Measurements from ENCODE around the gene YPEL2. TPM values are rescaled to one million over a fixed set of nuclear protein-coding genes. Genes with fewer than 3 reads are reported as not detected.
A peak's percentile ranks its signal among the peaks of the same experiment; 100 is the strongest.

The YPEL2 gene
- total and polyA plus RNA-seq, 2 of the 13 experiments (the other 11 are each of a cell fraction or from before 2014, with no cell fraction given) = 8.5 to 21.1 TPM

DNA sequence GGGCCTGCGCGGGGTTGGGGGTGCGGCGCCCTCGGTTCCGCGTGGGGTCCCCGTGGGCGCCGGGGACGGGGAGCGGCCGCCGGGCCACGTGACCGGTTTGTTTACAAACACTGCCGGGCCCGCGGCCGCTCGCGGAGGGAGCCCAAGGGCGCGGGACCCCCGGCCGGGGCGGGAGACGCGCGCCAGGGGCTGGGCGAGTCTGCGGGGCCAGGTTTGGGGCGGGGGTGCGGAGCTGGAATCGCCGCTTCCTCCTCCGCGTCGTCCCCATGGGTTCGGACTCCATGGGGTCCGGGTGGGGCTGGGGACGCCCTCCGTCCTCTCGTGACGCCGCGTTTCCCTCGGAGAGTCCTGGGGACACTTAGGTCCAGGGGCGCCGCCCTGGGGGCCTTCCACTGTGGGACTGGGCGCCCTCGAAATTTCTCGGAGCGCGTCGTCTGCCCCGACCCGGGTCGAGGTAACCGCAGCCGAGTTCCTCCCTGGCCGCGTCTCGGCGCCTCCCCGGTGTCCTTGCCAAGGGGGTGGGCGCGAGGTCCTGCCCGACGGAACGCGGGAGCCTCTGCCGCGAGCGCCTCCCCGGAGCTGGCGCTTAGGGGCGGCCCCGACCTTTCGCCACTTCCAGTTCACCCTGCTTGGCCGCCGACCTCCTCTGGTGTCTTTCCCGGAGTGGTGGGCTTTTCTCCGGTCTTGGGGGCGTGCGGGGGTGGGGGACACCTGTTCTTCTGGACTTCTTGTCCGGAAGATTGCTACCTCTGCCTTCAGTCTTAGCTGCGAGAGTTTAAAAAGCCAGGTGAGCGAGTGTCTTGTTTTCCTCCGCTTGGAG, 684 bp downstream of the YPEL2 start (continued):
- TF ChIP-seq SATB2 (CRISPR knock-in tag; IDR thresholded peaks at IDR 0.05) (no peak), ZNF138 (CRISPR knock-in tag; IDR thresholded peaks at IDR 0.05; ENCODE audit: low read depth) (no peak), NR2F2 (IDR thresholded peaks at IDR 0.05; ENCODE audit: borderline replicate concordance, low read depth) (no peak), ZNF841 (CRISPR knock-in tag; IDR thresholded peaks at IDR 0.05; ENCODE audit: borderline replicate concordance) (no peak), RELA (CRISPR knock-in tag; IDR thresholded peaks at IDR 0.05) (no peak), TBX3 (IDR thresholded peaks at IDR 0.05; ENCODE audit: borderline replicate concordance) (no peak), ZNF235 (CRISPR knock-in tag; IDR thresholded peaks at IDR 0.05; ENCODE audit: borderline replicate concordance) (no peak), RBM39 (IDR thresholded peaks at IDR 0.05; ENCODE audit: low read depth, low read length, poor library complexity, severe bottlenecking) (no peak), SAFB2 (CRISPR knock-in tag; IDR thresholded peaks at IDR 0.05; ENCODE audit: borderline replicate concordance, low read depth) (no peak; the same call in 1 of the 2 replicates), POLR2AphosphoS2 (IDR thresholded peaks at IDR 0.05; ENCODE audit: low read depth, low read length) (no peak), BRCA1 (CRISPR knock-in tag; IDR thresholded peaks at IDR 0.05) (no peak), ZC3H4 (CRISPR knock-in tag; IDR thresholded peaks at IDR 0.05; ENCODE audit: borderline replicate concordance) (no peak), POLR2AphosphoS5 (IDR thresholded peaks at IDR 0.05; ENCODE audit: low read depth, low read length) (no peak), ZNF512 (CRISPR knock-in tag; IDR thresholded peaks at IDR 0.05) (no peak), XBP1 (CRISPR knock-in tag; IDR thresholded peaks at IDR 0.05) (no peak), SP2 (CRISPR knock-in tag; IDR thresholded peaks at IDR 0.05) (peak; percentile 33), RFXAP (CRISPR knock-in tag; IDR thresholded peaks at IDR 0.05; ENCODE audit: borderline replicate concordance) (no peak), ZBTB1 (CRISPR knock-in tag; IDR thresholded peaks at IDR 0.05; ENCODE audit: borderline replicate concordance) (no peak)
- TF ChIP-seq, protein P1, sequence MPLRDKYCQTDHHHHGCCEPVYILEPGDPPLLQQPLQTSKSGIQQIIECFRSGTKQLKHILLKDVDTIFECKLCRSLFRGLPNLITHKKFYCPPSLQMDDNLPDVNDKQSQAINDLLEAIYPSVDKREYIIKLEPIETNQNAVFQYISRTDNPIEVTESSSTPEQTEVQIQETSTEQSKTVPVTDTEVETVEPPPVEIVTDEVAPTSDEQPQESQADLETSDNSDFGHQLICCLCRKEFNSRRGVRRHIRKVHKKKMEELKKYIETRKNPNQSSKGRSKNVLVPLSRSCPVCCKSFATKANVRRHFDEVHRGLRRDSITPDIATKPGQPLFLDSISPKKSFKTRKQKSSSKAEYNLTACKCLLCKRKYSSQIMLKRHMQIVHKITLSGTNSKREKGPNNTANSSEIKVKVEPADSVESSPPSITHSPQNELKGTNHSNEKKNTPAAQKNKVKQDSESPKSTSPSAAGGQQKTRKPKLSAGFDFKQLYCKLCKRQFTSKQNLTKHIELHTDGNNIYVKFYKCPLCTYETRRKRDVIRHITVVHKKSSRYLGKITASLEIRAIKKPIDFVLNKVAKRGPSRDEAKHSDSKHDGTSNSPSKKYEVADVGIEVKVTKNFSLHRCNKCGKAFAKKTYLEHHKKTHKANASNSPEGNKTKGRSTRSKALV (CRISPR knock-in tag; IDR thresholded peaks at IDR 0.05) = 0 out of 2 replicates have a peak, but pooled peaks have one; percentile 23
- TF ChIP-seq, protein P2, sequence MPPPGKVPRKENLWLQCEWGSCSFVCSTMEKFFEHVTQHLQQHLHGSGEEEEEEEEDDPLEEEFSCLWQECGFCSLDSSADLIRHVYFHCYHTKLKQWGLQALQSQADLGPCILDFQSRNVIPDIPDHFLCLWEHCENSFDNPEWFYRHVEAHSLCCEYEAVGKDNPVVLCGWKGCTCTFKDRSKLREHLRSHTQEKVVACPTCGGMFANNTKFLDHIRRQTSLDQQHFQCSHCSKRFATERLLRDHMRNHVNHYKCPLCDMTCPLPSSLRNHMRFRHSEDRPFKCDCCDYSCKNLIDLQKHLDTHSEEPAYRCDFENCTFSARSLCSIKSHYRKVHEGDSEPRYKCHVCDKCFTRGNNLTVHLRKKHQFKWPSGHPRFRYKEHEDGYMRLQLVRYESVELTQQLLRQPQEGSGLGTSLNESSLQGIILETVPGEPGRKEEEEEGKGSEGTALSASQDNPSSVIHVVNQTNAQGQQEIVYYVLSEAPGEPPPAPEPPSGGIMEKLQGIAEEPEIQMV (CRISPR knock-in tag; IDR thresholded peaks at IDR 0.05; ENCODE audit: low read depth) = no peak
- TF ChIP-seq, protein P3, sequence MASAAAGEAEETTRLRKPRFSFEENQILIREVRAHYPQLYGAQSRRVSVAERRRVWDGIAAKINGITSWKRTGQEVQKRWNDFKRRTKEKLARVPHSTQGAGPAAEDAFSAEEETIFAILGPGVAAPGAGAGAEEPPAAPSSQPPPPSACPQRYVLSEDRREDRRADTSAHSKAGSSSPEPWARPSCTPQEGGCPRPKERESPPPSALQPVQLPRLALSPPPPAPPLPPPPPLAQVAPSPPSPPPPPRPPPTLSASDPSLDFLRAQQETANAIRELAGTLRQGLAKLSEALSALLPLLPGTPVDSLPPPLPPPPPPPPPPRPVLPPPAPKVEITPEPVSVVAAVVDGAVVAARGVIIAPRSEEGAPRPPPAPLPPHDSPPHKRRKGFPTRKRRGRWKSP (CRISPR knock-in tag; IDR thresholded peaks at IDR 0.05) = peak; percentile 28; the same call in 1 of the 2 replicates
- TF ChIP-seq, protein P4, sequence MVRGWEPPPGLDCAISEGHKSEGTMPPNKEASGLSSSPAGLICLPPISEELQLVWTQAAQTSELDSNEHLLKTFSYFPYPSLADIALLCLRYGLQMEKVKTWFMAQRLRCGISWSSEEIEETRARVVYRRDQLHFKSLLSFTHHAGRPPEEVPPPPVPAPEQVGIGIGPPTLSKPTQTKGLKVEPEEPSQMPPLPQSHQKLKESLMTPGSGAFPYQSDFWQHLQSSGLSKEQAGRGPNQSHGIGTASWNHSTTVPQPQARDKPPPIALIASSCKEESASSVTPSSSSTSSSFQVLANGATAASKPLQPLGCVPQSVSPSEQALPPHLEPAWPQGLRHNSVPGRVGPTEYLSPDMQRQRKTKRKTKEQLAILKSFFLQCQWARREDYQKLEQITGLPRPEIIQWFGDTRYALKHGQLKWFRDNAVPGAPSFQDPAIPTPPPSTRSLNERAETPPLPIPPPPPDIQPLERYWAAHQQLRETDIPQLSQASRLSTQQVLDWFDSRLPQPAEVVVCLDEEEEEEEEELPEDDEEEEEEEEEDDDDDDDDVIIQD (CRISPR knock-in tag; IDR thresholded peaks at IDR 0.05; ENCODE audit: low read depth) = no peak
